ENCODE data around the gene MYO9B. TPM values are rescaled to one million over a fixed set of nuclear protein-coding genes. Genes with fewer than 3 reads are reported as not detected.

Gene MYO9B
- total and polyA plus RNA-seq, 9 of the 15 experiments (the other 6 are each of a cell fraction or from before 2014, with no cell fraction given) = 2.4 to 77.6 (median 23.0) TPM

GRCh38 chr19:17215127-17215971, 139.8 kb downstream of the MYO9B start, which contains the start of gene USE1 (continued):
- TF ChIP-seq NONO (IDR thresholded peaks at IDR 0.05; ENCODE audit: low read depth in 2 of 2, low read length in 1 of 2) = 0 out of 4 replicates have a peak, but pooled peaks of 1 of the 2 experiments have one; percentile 55
- TF ChIP-seq ILF3 (IDR thresholded peaks at IDR 0.05; ENCODE audit: borderline replicate concordance) = no peak
- TF ChIP-seq PBX2 (CRISPR knock-in tag; IDR thresholded peaks at IDR 0.05; ENCODE audit: low read depth) = no peak
- no peak for TF ChIP-seq PBX2 (tag; conservative IDR thresholded peaks at IDR 0.05; ENCODE audit: low read depth)
- TF ChIP-seq MTA1 (IDR thresholded peaks at IDR 0.05; ENCODE audit: borderline replicate concordance) = no peak
- no peak for TF ChIP-seq E4F1 (CRISPR knock-in tag; IDR thresholded peaks at IDR 0.05; ENCODE audit: borderline replicate concordance)
- TF ChIP-seq SMARCE1 (IDR thresholded peaks at IDR 0.05) = no peak
- TF ChIP-seq PML (IDR thresholded peaks at IDR 0.05; ENCODE audit: low read length) = no peak; the same call in none of the 2 replicates
- TF ChIP-seq THRAP3 (IDR thresholded peaks at IDR 0.05; ENCODE audit: borderline replicate concordance) = no peak
- TF ChIP-seq MCM2 (IDR thresholded peaks at IDR 0.05; ENCODE audit: low read depth) = no peak
- no peak for TF ChIP-seq ZNF3 (CRISPR knock-in tag; IDR thresholded peaks at IDR 0.05)
- 0 out of 2 replicates have a peak, but pooled peaks have one; percentile 53 for TF ChIP-seq SOX6 (IDR thresholded peaks at IDR 0.05)
- peak; percentile 98 for TF ChIP-seq E2F8 (IDR thresholded peaks at IDR 0.05; ENCODE audit: low read depth, partially characterized antibody)
- no peak for TF ChIP-seq PATZ1 (CRISPR knock-in tag; IDR thresholded peaks at IDR 0.05; ENCODE audit: borderline replicate concordance)
- peak; percentile 96 for TF ChIP-seq ZFX (CRISPR knock-in tag; IDR thresholded peaks at IDR 0.05)
